Measurements from ENCODE around the gene CPLX3. TPM values are rescaled to one million over a fixed set of nuclear protein-coding genes. Genes with fewer than 3 reads are reported as not detected.

The CPLX3 gene
- total and polyA plus RNA-seq, 2 experiments from 2014 or later: not detected

- DNase-seq (ENCODE audit: low spot score): no peak
- no peaks in the 10 kb centered on the region for H3K9me3 ChIP-seq (ENCODE audit: low read depth)
- H2AFZ ChIP-seq: no peak overlapping the region
- TF ChIP-seq EZH2phosphoT487 (IDR thresholded peaks at IDR 0.05; ENCODE audit: low read depth, severe bottlenecking, unreplicated experiment) (no peak), EZH2 (IDR thresholded peaks at IDR 0.05; ENCODE audit: borderline replicate concordance) (no peak), CTCF (IDR thresholded peaks at IDR 0.05; ENCODE audit: poor library complexity) (no peak)
- no peak overlapping the region for H3K4me2 ChIP-seq
- no peak overlapping the region for H3K4me3 ChIP-seq
- H3K79me2 ChIP-seq: no peaks in the 10 kb centered on the region
- no peaks in the 10 kb centered on the region for H3K36me3 ChIP-seq (replicated peaks; ENCODE audit: insufficient read depth, low read depth)
- no peak overlapping the region for H3K27ac ChIP-seq
- H3K9me2 ChIP-seq (replicated peaks; ENCODE audit: insufficient read depth): no peaks in the 10 kb centered on the region
- no peaks in the 10 kb centered on the region for H4K20me1 ChIP-seq (ENCODE audit: insufficient read depth, poor library complexity, severe bottlenecking)
- 90% methylated on average over 8 of the region's 10 CpGs for WGBS (ENCODE audit: low lambda C conversion rate, missing lambda C conversion rate)
- H3K27me3 ChIP-seq: no peaks in the 10 kb centered on the region
- no peaks in the 10 kb centered on the region for H3K4me1 ChIP-seq (ENCODE audit: insufficient read depth)
These were observed 11.1 kb upstream of the CPLX3 start for GRCh38 chr15:74815121-74815934.

DNA sequence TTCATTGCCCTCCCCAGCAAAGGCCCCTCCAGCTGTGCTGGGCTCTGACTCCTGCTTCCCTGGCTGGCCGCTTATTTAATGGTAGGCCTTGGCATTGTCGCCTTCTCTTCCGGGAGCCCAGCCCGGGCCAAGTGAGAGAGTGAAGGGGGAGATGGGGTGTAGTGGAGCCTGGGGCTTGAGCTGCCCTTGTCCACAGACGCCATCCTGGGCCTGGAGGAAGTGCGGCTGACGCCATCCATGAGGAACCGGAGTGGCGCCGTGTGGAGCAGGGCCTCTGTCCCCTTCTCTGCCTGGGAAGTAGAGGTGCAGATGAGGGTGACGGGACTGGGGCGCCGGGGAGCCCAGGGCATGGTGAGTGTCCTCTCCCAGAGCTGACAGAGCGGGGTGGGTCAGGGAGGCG, 10.5 kb upstream of the CPLX3 start:
- H3K4me1 ChIP-seq (ENCODE audit: insufficient read depth): no peaks in the 10 kb centered on the region
- no peaks in the 10 kb centered on the region for H3K27me3 ChIP-seq
- 95% methylated on average over 10 of the region's 15 CpGs for WGBS (ENCODE audit: low lambda C conversion rate, missing lambda C conversion rate)
- H2AFZ ChIP-seq: no peak overlapping the region
- no peak overlapping the region for H3K4me2 ChIP-seq
- no peaks in the 10 kb centered on the region for H4K20me1 ChIP-seq (ENCODE audit: insufficient read depth, poor library complexity, severe bottlenecking)
- H3K9me3 ChIP-seq (ENCODE audit: low read depth): no peaks in the 10 kb centered on the region
- no peaks in the 10 kb centered on the region for H3K9me2 ChIP-seq (replicated peaks; ENCODE audit: insufficient read depth)
- H3K79me2 ChIP-seq: no peaks in the 10 kb centered on the region
- TF ChIP-seq CTCF (IDR thresholded peaks at IDR 0.05; ENCODE audit: poor library complexity) (no peak), EZH2phosphoT487 (IDR thresholded peaks at IDR 0.05; ENCODE audit: low read depth, severe bottlenecking, unreplicated experiment) (no peak)
- no peaks in the 10 kb centered on the region for H3K36me3 ChIP-seq (replicated peaks; ENCODE audit: insufficient read depth, low read depth)
- DNase-seq (ENCODE audit: low spot score): no peak
- no peak overlapping the region for H3K27ac ChIP-seq
- no peak overlapping the region for H3K4me3 ChIP-seq

- H3K79me2 ChIP-seq: no peaks in the 10 kb centered on the region
- H3K9me2 ChIP-seq (replicated peaks; ENCODE audit: insufficient read depth): no peaks in the 10 kb centered on the region
- H3K4me3 ChIP-seq: no peak overlapping the region
- H3K9me3 ChIP-seq (ENCODE audit: low read depth): no peaks in the 10 kb centered on the region
- H3K36me3 ChIP-seq (replicated peaks; ENCODE audit: insufficient read depth, low read depth): no peaks in the 10 kb centered on the region
- no peaks in the 10 kb centered on the region for H4K20me1 ChIP-seq (ENCODE audit: insufficient read depth, poor library complexity, severe bottlenecking)
- H2AFZ ChIP-seq: no peak overlapping the region
- H3K4me2 ChIP-seq: no peak overlapping the region
- WGBS (ENCODE audit: low lambda C conversion rate, missing lambda C conversion rate): 59% methylated on average over 18 of the region's 19 CpGs
- H3K4me1 ChIP-seq (ENCODE audit: insufficient read depth): no peaks in the 10 kb centered on the region
- TF ChIP-seq CTCF (IDR thresholded peaks at IDR 0.05; ENCODE audit: poor library complexity) (no peak), EZH2phosphoT487 (IDR thresholded peaks at IDR 0.05; ENCODE audit: low read depth, severe bottlenecking, unreplicated experiment) (no peak), EZH2 (IDR thresholded peaks at IDR 0.05; ENCODE audit: borderline replicate concordance) (no peak)
- no peak for DNase-seq (ENCODE audit: low spot score)
- H3K27me3 ChIP-seq: no peaks in the 10 kb centered on the region
- H3K27ac ChIP-seq: no peak overlapping the region
These were observed 9.6 kb upstream of the CPLX3 start for GRCh38 chr15:74816624-74817369.
